HuH-7.5 (cell line): Measurements from ENCODE around the gene CFAP126.
"Not testable (repeated sequence)": the region's sequence is repeated elsewhere in the genome, so short reads cannot be mapped to it uniquely, and the experiment has no call there.

Experiments
- DNase-seq: peaks from one replicate; pipeline ENCODE4 v3.0.0; 2011; ENCODE audit warnings: low spot score

Gene CFAP126

GRCh38 chr1:161367684-161368400, at the start of gene CFAP126:
TSS of gene CFAP126 (minus strand) at chr1:161367876. CDS start at chr1:161367868, 8 bp downstream.
- peak; percentile 37 for DNase-seq

- not testable (repeated sequence) for DNase-seq
These were observed 45.4 kb upstream of the CFAP126 start for GRCh38 chr1:161413050-161413449.

GRCh38 chr1:161410636-161410970, 42.9 kb upstream of the CFAP126 start:
- DNase-seq = not testable (repeated sequence)

GRCh38 chr1:161409848-161410635, 42.4 kb upstream of the CFAP126 start:
- DNase-seq = not testable (repeated sequence)

- DNase-seq = no peak
These were observed 40.9 kb upstream of the CFAP126 start for GRCh38 chr1:161408429-161409052.

- DNase-seq = no peak
These were observed 39.8 kb upstream of the CFAP126 start for GRCh38 chr1:161407451-161407985.

GRCh38 chr1:161406551-161406950, 38.9 kb upstream of the CFAP126 start:
- DNase-seq = not testable (repeated sequence)

GRCh38 chr1:161404051-161404597, 36.4 kb upstream of the CFAP126 start:
- DNase-seq = no peak

- no peak for DNase-seq
These were observed 34.8 kb upstream of the CFAP126 start for GRCh38 chr1:161402446-161402845.

GRCh38 chr1:161399257-161399998, 31.8 kb upstream of the CFAP126 start:
- DNase-seq = peak; percentile 69

- no peak for DNase-seq
These were observed 31.2 kb upstream of the CFAP126 start for GRCh38 chr1:161398900-161399256.

- DNase-seq = not testable (repeated sequence)
These were observed 29.4 kb upstream of the CFAP126 start for GRCh38 chr1:161397038-161397437.

- DNase-seq = no peak
These were observed 25.5 kb upstream of the CFAP126 start for GRCh38 chr1:161393151-161393550.

- DNase-seq = no peak
These were observed 23.9 kb upstream of the CFAP126 start for GRCh38 chr1:161391611-161392010.

GRCh38 chr1:161391136-161391535, 23.5 kb upstream of the CFAP126 start:
- not testable (repeated sequence) for DNase-seq

- DNase-seq = no peak
These were observed 22.8 kb upstream of the CFAP126 start for GRCh38 chr1:161390559-161390858.

GRCh38 chr1:161389691-161390558, 22.2 kb upstream of the CFAP126 start:
- DNase-seq = peak; percentile 73

- DNase-seq = not testable (repeated sequence)
These were observed 21.5 kb upstream of the CFAP126 start for GRCh38 chr1:161389158-161389557.

GRCh38 chr1:161388639-161389038, 21.0 kb upstream of the CFAP126 start:
- DNase-seq = no peak

- DNase-seq = peak; percentile 37
These were observed 14.7 kb upstream of the CFAP126 start for GRCh38 chr1:161382214-161383019.
